ENCODE measurements around the gene TTC21A. TPM values are rescaled to one million over a fixed set of nuclear protein-coding genes. Genes with fewer than 3 reads are reported as not detected.
A peak's percentile ranks its signal among the peaks of the same experiment; 100 is the strongest.

TTC21A gene
- polyA plus RNA-seq, 4 donors, result 1.7 to 12.7 (median 7.0) TPM

GRCh38 chr3:39153977-39154279, 46.4 kb downstream of the TTC21A start:
- no peaks in the 10 kb centered on the region for H3K9me3 ChIP-seq (ENCODE audit: control insufficient read depth in 2 of 2, insufficient read depth in 1 of 2, low read depth in 1 of 2, low read length in 1 of 2)
- peaks cover 19 to 61% (median 20%) of the 10 kb centered on the region in 3 donors for H3K4me1 ChIP-seq (ENCODE audit: control insufficient read depth in 3 of 3, insufficient read depth in 2 of 3, low read depth in 1 of 3, low read length in 2 of 3)
- no peak for FAIRE-seq
- no peak for DNase-seq
- peak overlapping the region; percentile 73 to 91 (median 75) for H3K27ac ChIP-seq (ENCODE audit: low read depth in 1 of 3, low read length in 2 of 3)
- H3K4me3 ChIP-seq (ENCODE audit: low read depth in 1 of 3, low read length in 3 of 3), result peak overlapping the region; percentile 42 to 88 (median 47)
- H3K36me3 ChIP-seq (ENCODE audit: control insufficient read depth in 3 of 3, insufficient read depth in 2 of 3, low read depth in 1 of 3, low read length in 3 of 3), result no peaks in the 10 kb centered on the region
- WGBS, 3 donors, result 30 to 42% (median 37%) methylated on average over 9 of the region's 9 CpGs
- no peaks in the 10 kb centered on the region for H3K27me3 ChIP-seq (ENCODE audit: control insufficient read depth in 3 of 3, insufficient read depth in 3 of 3, low read length in 3 of 3)

GRCh38 chr3:39154280-39155021, 47.0 kb downstream of the TTC21A start:
- Histone ChIP-seq H3K9me3 (ENCODE audit: control insufficient read depth in 2 of 2, insufficient read depth in 1 of 2, low read depth in 1 of 2, low read length in 1 of 2) (no peaks in the 10 kb centered on the region), H3K36me3 (ENCODE audit: control insufficient read depth in 3 of 3, insufficient read depth in 2 of 3, low read depth in 1 of 3, low read length in 3 of 3) (no peaks in the 10 kb centered on the region), H3K27me3 (ENCODE audit: control insufficient read depth in 3 of 3, insufficient read depth in 3 of 3, low read length in 3 of 3) (no peaks in the 10 kb centered on the region), H3K4me3 (ENCODE audit: low read depth in 1 of 3, low read length in 3 of 3) (peak overlapping the region in 1 of 3 donors; percentile 42), H3K27ac (ENCODE audit: low read depth in 1 of 3, low read length in 2 of 3) (peak overlapping the region; percentile 35 to 91 (median 75)), H3K4me1 (ENCODE audit: control insufficient read depth in 3 of 3, insufficient read depth in 2 of 3, low read depth in 1 of 3, low read length in 2 of 3) (peaks cover 15 to 59% (median 20%) of the 10 kb centered on the region in 3 donors)
- WGBS, 3 donors, result 50 to 65% (median 56%) methylated on average over 18 of the region's 18 CpGs
- DNase-seq (peak in 1 of 2 donors; percentile 56), FAIRE-seq (no peak)

- H3K27ac ChIP-seq (ENCODE audit: low read depth in 1 of 3, low read length in 2 of 3), result peak overlapping the region in 2 of 3 donors; percentile 75
- H3K36me3 ChIP-seq (ENCODE audit: control insufficient read depth in 3 of 3, insufficient read depth in 2 of 3, low read depth in 1 of 3, low read length in 3 of 3), result no peaks in the 10 kb centered on the region
- DNase-seq (no peak), FAIRE-seq (no peak)
- H3K9me3 ChIP-seq (ENCODE audit: control insufficient read depth in 2 of 2, insufficient read depth in 1 of 2, low read depth in 1 of 2, low read length in 1 of 2), result no peaks in the 10 kb centered on the region
- WGBS, 3 donors, result 80 to 88% (median 87%) methylated on average over 4 of the region's 4 CpGs
- H3K27me3 ChIP-seq (ENCODE audit: control insufficient read depth in 3 of 3, insufficient read depth in 3 of 3, low read length in 3 of 3), result no peaks in the 10 kb centered on the region
- H3K4me1 ChIP-seq (ENCODE audit: control insufficient read depth in 3 of 3, insufficient read depth in 2 of 3, low read depth in 1 of 3, low read length in 2 of 3), result peaks cover 5 to 39% (median 9%) of the 10 kb centered on the region in 3 donors
- no peak overlapping the region for H3K4me3 ChIP-seq (ENCODE audit: low read depth in 1 of 3, low read length in 3 of 3)
Measured at GRCh38 chr3:39156421-39156820, 48.9 kb downstream of the TTC21A start.

- H3K27ac ChIP-seq (ENCODE audit: low read depth in 1 of 3, low read length in 2 of 3), result no peak overlapping the region
- H3K4me1 ChIP-seq (ENCODE audit: control insufficient read depth in 3 of 3, insufficient read depth in 2 of 3, low read depth in 1 of 3, low read length in 2 of 3), result peaks cover 5 to 32% (median 7%) of the 10 kb centered on the region in 3 donors
- FAIRE-seq, result no peak
- no peaks in the 10 kb centered on the region for H3K27me3 ChIP-seq (ENCODE audit: control insufficient read depth in 3 of 3, insufficient read depth in 3 of 3, low read length in 3 of 3)
- 84 to 85% (median 84%) methylated on average over 7 of the region's 7 CpGs for WGBS, 3 donors
- H3K36me3 ChIP-seq (ENCODE audit: control insufficient read depth in 3 of 3, insufficient read depth in 2 of 3, low read depth in 1 of 3, low read length in 3 of 3), result no peaks in the 10 kb centered on the region
- no peak overlapping the region for H3K4me3 ChIP-seq (ENCODE audit: low read depth in 1 of 3, low read length in 3 of 3)
- no peaks in the 10 kb centered on the region for H3K9me3 ChIP-seq (ENCODE audit: control insufficient read depth in 2 of 2, insufficient read depth in 1 of 2, low read depth in 1 of 2, low read length in 1 of 2)
- no peak for DNase-seq
Measured at GRCh38 chr3:39157359-39157758, 49.9 kb downstream of the TTC21A start.

- Histone ChIP-seq H3K27ac (ENCODE audit: low read depth in 1 of 3, low read length in 2 of 3) (no peak overlapping the region), H3K36me3 (ENCODE audit: control insufficient read depth in 3 of 3, insufficient read depth in 2 of 3, low read depth in 1 of 3, low read length in 3 of 3) (no peaks in the 10 kb centered on the region), H3K4me1 (ENCODE audit: control insufficient read depth in 3 of 3, insufficient read depth in 2 of 3, low read depth in 1 of 3, low read length in 2 of 3) (peaks cover 5 to 32% (median 7%) of the 10 kb centered on the region in 3 donors), H3K4me3 (ENCODE audit: low read depth in 1 of 3, low read length in 3 of 3) (no peak overlapping the region), H3K9me3 (ENCODE audit: control insufficient read depth in 2 of 2, insufficient read depth in 1 of 2, low read depth in 1 of 2, low read length in 1 of 2) (no peaks in the 10 kb centered on the region), H3K27me3 (ENCODE audit: control insufficient read depth in 3 of 3, insufficient read depth in 3 of 3, low read length in 3 of 3) (no peaks in the 10 kb centered on the region)
- peak in 1 of 2 donors; percentile 16 for DNase-seq
- WGBS, 3 donors, result 73 to 81% (median 77%) methylated on average over 5 of the region's 5 CpGs
- no peak for FAIRE-seq
Measured at GRCh38 chr3:39158148-39158715, 50.8 kb downstream of the TTC21A start.

GRCh38 chr3:39164414-39164813, 56.9 kb downstream of the TTC21A start:
- no peak for DNase-seq
- H3K36me3 ChIP-seq (ENCODE audit: control insufficient read depth in 3 of 3, insufficient read depth in 2 of 3, low read depth in 1 of 3, low read length in 3 of 3), result no peaks in the 10 kb centered on the region
- FAIRE-seq, result no peak
- H3K27ac ChIP-seq (ENCODE audit: low read depth in 1 of 3, low read length in 2 of 3), result no peak overlapping the region
- no peaks in the 10 kb centered on the region for H3K9me3 ChIP-seq (ENCODE audit: control insufficient read depth in 2 of 2, insufficient read depth in 1 of 2, low read depth in 1 of 2, low read length in 1 of 2)
- no peak overlapping the region for H3K4me3 ChIP-seq (ENCODE audit: low read depth in 1 of 3, low read length in 3 of 3)
- no peaks in the 10 kb centered on the region for H3K27me3 ChIP-seq (ENCODE audit: control insufficient read depth in 3 of 3, insufficient read depth in 3 of 3, low read length in 3 of 3)
- no peaks in the 10 kb centered on the region for H3K4me1 ChIP-seq (ENCODE audit: control insufficient read depth in 3 of 3, insufficient read depth in 2 of 3, low read depth in 1 of 3, low read length in 2 of 3)
- WGBS, 3 donors, result 82 to 91% (median 87%) methylated on average over 3 of the region's 3 CpGs

- DNase-seq (no peak), FAIRE-seq (no peak)
- 71 to 84% (median 76%) methylated on average over 1 of the region's 1 CpG for WGBS, 3 donors
- no peaks in the 10 kb centered on the region for H3K27me3 ChIP-seq (ENCODE audit: control insufficient read depth in 3 of 3, insufficient read depth in 3 of 3, low read length in 3 of 3)
- H3K27ac ChIP-seq (ENCODE audit: low read depth in 1 of 3, low read length in 2 of 3), result no peak overlapping the region
- no peaks in the 10 kb centered on the region for H3K4me1 ChIP-seq (ENCODE audit: control insufficient read depth in 3 of 3, insufficient read depth in 2 of 3, low read depth in 1 of 3, low read length in 2 of 3)
- no peaks in the 10 kb centered on the region for H3K9me3 ChIP-seq (ENCODE audit: control insufficient read depth in 2 of 2, insufficient read depth in 1 of 2, low read depth in 1 of 2, low read length in 1 of 2)
- no peaks in the 10 kb centered on the region for H3K36me3 ChIP-seq (ENCODE audit: control insufficient read depth in 3 of 3, insufficient read depth in 2 of 3, low read depth in 1 of 3, low read length in 3 of 3)
- H3K4me3 ChIP-seq (ENCODE audit: low read depth in 1 of 3, low read length in 3 of 3), result no peak overlapping the region
Measured at GRCh38 chr3:39165518-39165917, 58.0 kb downstream of the TTC21A start.

- no peak for DNase-seq
Measured at GRCh38 chr3:39166134-39166710, 58.7 kb downstream of the TTC21A start.

More at GRCh38 chr3:39166134-39166710, 58.7 kb downstream of the TTC21A start:
- WGBS, 3 donors, result 63 to 66% (median 65%) methylated on average over 3 of the region's 3 CpGs
- Histone ChIP-seq H3K27me3 (ENCODE audit: control insufficient read depth in 3 of 3, insufficient read depth in 3 of 3, low read length in 3 of 3) (no peaks in the 10 kb centered on the region), H3K4me1 (ENCODE audit: control insufficient read depth in 3 of 3, insufficient read depth in 2 of 3, low read depth in 1 of 3, low read length in 2 of 3) (no peaks in the 10 kb centered on the region), H3K4me3 (ENCODE audit: low read depth in 1 of 3, low read length in 3 of 3) (no peak overlapping the region), H3K9me3 (ENCODE audit: control insufficient read depth in 2 of 2, insufficient read depth in 1 of 2, low read depth in 1 of 2, low read length in 1 of 2) (no peaks in the 10 kb centered on the region), H3K27ac (ENCODE audit: low read depth in 1 of 3, low read length in 2 of 3) (peak overlapping the region in 2 of 3 donors; percentile 1 to 46), H3K36me3 (ENCODE audit: control insufficient read depth in 3 of 3, insufficient read depth in 2 of 3, low read depth in 1 of 3, low read length in 3 of 3) (no peaks in the 10 kb centered on the region)
- no peak for FAIRE-seq

All from small intestine (tissue), 7 donors.